Bladder microvascular endothelial cell (primary cell): ENCODE results near the gene RGS1. TPM values are rescaled to one million over a fixed set of nuclear protein-coding genes. Genes with fewer than 3 reads are reported as not detected.

ENCODE experiments used
- total RNA-seq: library from RNA; depleted of rRNA; stranded (reverse); fragments of >200 nt; gene quantifications from 2 replicates; pipeline ENCODE4 v1.2.3, GENCODE V29; 2014

RGS1 gene
- total RNA-seq = not detected in 2 replicates

GRCh38 chr1:192575499-192576189 lies at the start of gene RGS1:
Gene RGS1, plus strand, starts transcription at chr1:192575773. Its CDS starts 20 bp downstream, at chr1:192575793.

Other genes with a start within 250 kb of the RGS1 start
- gene RGS13, start 60.4 kb downstream of the RGS1 start, total RNA-seq = not detected in 2 replicates
- gene RGS2, start 233.3 kb downstream of the RGS1 start, total RNA-seq = 2.1 and 7.3 TPM in 2 replicates